DOHH2 (cell line): ENCODE data around the gene SH3RF3.

Experiments used
- H3F3A ChIP-seq: fragments of 200-600 bp; sonication (generic), shearing (Covaris generic); 2 replicates; pipeline ENCODE4 v1.6.0; 2016; ENCODE audit warnings: antibody characterized with exemption, mild to moderate bottlenecking; ENCODE audit not compliant: control insufficient read depth, insufficient read depth
- H3K27ac ChIP-seq: fragments of 200-600 bp; sonication (generic); 2 replicates; pipeline ENCODE4 v1.5.1; 2014; ENCODE audit warnings: low read depth, mild to moderate bottlenecking, low read length, moderate library complexity
- H3K27me3 ChIP-seq: fragments of 200-600 bp; sonication (generic); 2 replicates; pipeline ENCODE4 v1.6.1; 2014; ENCODE audit warnings: mild to moderate bottlenecking, low read length, mixed read lengths; ENCODE audit not compliant: control insufficient read depth
- H3K36me3 ChIP-seq: fragments of 200-600 bp; sonication (generic); 2 replicates; pipeline ENCODE4 v1.6.1; 2014; ENCODE audit warnings: mild to moderate bottlenecking, low read length, moderate library complexity, mixed read lengths; ENCODE audit not compliant: control insufficient read depth
- H3K4me1 ChIP-seq: fragments of 200-600 bp; sonication (generic); 2 replicates; pipeline ENCODE4 v1.6.1; 2014; ENCODE audit warnings: mild to moderate bottlenecking, low read length, mixed read lengths; ENCODE audit not compliant: control insufficient read depth
- H3K4me2 ChIP-seq: fragments of 200-600 bp; sonication (generic); 2 replicates; pipeline ENCODE4 v1.6.0; 2014; ENCODE audit warnings: mild to moderate bottlenecking, low read length, moderate library complexity
- H3K4me3 ChIP-seq: fragments of 200-600 bp; sonication (generic); 2 replicates; pipeline ENCODE4 v1.5.1; 2014; ENCODE audit warnings: mild to moderate bottlenecking, low read length, mixed read lengths
- H3K79me2 ChIP-seq: fragments of 200-600 bp; sonication (generic); 2 replicates; pipeline ENCODE4 v1.6.1; 2014; ENCODE audit warnings: mild to moderate bottlenecking, low read length, mixed read lengths; ENCODE audit not compliant: control insufficient read depth
- H3K9me2 ChIP-seq: fragments of 200-600 bp; sonication (generic); replicated peaks from 2 replicates; pipeline ENCODE4 v1.6.1; 2014; ENCODE audit warnings: mild to moderate bottlenecking, low read length, mixed read lengths; ENCODE audit not compliant: control insufficient read depth
- H3K9me3 ChIP-seq: fragments of 200-600 bp; sonication (generic); 2 replicates; pipeline ENCODE4 v1.6.1; 2014; ENCODE audit warnings: antibody characterized with exemption, low read length, mixed read lengths; ENCODE audit not compliant: control insufficient read depth, insufficient read depth
- H4K20me1 ChIP-seq: fragments of 200-600 bp; sonication (generic); 2 replicates; pipeline ENCODE4 v1.6.0; 2014; ENCODE audit warnings: low read depth, mild to moderate bottlenecking, antibody characterized with exemption, low read length, moderate library complexity; ENCODE audit not compliant: control insufficient read depth, insufficient read depth
- EZH2phosphoT487 ChIP-seq: fragments of 200-600 bp; sonication (generic); IDR thresholded peaks from 2 replicates; pipeline ENCODE4 v1.6.1; 2017; ENCODE audit warnings: borderline replicate concordance, mild to moderate bottlenecking, antibody characterized with exemption, low read length, moderate library complexity, mixed read lengths
- TF ChIP-seq, protein P1 (sequence below): fragments of 200-600 bp; sonication (generic); IDR thresholded peaks from one replicate; pipeline ENCODE4 v1.5.1; 2014; ENCODE audit warnings: antibody characterized with exemption, mild to moderate bottlenecking, low read depth, low read length; ENCODE audit not compliant: poor library complexity, severe bottlenecking

SH3RF3 gene

DNA sequence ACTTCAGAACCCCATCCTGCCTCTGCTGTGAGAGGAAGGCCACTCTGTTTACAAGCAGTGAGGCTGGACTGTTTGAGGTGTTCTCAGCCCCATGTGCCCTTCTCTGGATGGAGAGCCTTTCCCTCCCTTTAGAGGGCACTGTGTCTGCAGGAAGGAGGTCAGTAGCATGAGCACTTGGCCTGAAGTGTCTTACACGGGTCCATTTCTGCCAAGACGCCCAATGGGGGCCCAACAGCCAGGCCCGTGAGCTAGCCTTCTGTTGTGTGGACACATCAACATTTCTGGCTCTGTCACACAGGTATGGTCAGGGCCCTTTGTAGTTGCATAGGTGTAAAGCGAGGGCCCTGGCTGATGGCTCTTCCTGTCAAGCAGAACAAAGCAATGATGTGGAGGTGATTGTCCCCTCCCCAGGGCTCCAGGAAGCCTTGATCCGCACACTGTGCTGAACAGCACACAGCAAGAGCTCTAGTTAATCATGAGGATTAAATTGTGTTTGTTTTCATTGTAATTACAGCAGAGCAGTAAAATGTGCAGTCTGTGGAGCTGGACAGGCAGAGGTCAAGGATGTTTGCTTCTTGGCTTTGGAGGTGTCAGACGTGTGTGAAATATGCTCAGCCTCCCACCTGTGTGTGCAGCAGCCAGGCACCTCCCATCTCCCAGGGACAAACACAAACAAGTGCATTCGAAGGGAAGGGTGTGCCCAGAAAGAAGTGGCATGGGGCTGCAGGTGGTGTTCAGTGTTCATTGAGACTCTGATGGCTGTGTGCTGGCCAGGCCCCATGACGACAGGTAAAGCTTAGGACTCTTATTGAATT lies 132.1 kb downstream of the SH3RF3 start:
- Histone ChIP-seq H3K4me2 (no peak overlapping the region), H3F3A (no peaks in the 10 kb centered on the region), H3K4me1 (peaks cover 18% of the 10 kb centered on the region), H3K79me2 (no peaks in the 10 kb centered on the region), H3K4me3 (no peak overlapping the region), H3K36me3 (no peaks in the 10 kb centered on the region), H3K27me3 (no peaks in the 10 kb centered on the region), H3K9me3 (no peaks in the 10 kb centered on the region), H3K9me2 (no peaks in the 10 kb centered on the region), H4K20me1 (no peaks in the 10 kb centered on the region), H3K27ac (no peak overlapping the region)
- no peak for TF ChIP-seq EZH2phosphoT487
- TF ChIP-seq, protein P1, sequence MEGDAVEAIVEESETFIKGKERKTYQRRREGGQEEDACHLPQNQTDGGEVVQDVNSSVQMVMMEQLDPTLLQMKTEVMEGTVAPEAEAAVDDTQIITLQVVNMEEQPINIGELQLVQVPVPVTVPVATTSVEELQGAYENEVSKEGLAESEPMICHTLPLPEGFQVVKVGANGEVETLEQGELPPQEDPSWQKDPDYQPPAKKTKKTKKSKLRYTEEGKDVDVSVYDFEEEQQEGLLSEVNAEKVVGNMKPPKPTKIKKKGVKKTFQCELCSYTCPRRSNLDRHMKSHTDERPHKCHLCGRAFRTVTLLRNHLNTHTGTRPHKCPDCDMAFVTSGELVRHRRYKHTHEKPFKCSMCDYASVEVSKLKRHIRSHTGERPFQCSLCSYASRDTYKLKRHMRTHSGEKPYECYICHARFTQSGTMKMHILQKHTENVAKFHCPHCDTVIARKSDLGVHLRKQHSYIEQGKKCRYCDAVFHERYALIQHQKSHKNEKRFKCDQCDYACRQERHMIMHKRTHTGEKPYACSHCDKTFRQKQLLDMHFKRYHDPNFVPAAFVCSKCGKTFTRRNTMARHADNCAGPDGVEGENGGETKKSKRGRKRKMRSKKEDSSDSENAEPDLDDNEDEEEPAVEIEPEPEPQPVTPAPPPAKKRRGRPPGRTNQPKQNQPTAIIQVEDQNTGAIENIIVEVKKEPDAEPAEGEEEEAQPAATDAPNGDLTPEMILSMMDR = peak; percentile 20

DNA sequence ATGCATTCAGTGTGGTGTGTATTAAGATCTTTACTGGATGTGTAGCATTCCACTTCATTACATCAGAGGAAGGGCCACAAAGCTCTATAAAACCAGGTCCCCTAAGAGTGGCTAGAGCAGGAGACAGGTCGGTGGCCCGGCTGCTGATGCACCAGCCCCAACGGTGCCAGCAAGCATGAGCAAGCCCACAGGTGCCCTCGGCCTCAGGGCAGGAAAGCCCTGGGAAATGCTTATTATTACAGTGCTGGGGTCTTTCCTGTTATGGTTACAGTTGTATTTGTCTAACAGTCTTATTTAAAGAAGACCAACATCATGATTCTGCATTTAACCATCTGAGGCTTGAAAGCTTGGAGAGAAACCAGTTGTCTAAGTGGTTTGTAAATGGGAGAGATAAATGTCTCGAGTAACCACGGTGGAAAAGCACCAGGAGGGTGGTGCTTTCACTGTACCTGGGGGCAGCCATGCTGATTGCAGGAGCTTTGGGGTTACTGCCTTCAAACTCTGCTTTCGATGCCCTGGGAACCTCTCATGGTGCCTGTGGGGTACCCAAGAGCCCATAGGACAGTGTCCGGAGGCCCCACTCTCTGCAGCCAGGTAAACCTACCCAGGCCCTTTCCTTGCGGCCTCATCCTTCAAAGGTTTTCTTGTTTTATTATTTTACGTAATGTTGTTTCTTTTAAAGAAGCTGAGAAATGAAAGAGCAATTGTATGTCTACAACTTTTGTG lies 133.1 kb downstream of the SH3RF3 start:
- Histone ChIP-seq H3F3A (no peaks in the 10 kb centered on the region), H3K4me2 (no peak overlapping the region), H3K27me3 (no peaks in the 10 kb centered on the region), H4K20me1 (no peaks in the 10 kb centered on the region), H3K36me3 (no peaks in the 10 kb centered on the region), H3K79me2 (no peaks in the 10 kb centered on the region), H3K9me2 (no peaks in the 10 kb centered on the region), H3K4me3 (no peak overlapping the region), H3K9me3 (no peaks in the 10 kb centered on the region), H3K4me1 (peaks cover 8% of the 10 kb centered on the region), H3K27ac (no peak overlapping the region)
- TF ChIP-seq, protein P1 = no peak
- no peak for TF ChIP-seq EZH2phosphoT487

DNA sequence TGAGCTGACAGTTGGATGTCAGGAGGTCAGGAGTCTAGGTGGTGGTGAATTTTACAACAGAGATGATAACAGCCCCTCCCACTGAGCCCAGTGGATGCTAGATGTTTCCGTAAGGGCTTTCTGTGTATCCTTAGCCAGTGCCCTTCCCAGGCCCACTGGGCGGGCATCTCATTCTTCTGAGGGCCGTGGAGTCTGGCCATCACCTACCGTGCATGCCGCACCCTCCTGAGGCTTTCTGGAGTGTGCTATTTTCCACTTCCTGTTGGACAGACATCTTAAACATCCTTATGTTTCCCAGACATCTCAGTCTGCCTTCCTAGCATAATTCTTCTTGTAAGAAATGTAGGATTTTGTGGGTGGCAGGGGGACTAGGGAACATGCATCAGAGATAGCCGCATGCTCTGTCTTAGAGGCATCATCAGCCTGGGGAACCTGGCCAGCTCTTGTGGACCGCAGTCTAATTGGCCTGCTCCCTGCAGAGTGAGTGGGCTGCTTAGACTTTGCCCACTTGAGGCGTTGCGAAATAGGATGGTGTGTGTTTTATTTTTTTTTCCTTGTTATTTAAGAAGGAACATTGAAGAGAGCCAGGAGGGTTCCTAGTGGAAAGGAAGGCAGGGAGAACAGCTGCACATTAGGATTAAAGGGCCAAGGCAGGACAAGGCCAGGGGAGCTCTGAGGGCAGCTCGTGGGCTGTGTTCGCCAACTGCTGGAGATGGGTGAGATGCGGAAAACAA lies 135.8 kb downstream of the SH3RF3 start:
- Histone ChIP-seq H3F3A (no peaks in the 10 kb centered on the region), H3K27ac (no peak overlapping the region), H3K4me3 (no peak overlapping the region), H3K27me3 (no peaks in the 10 kb centered on the region), H3K36me3 (no peaks in the 10 kb centered on the region), H3K4me2 (no peak overlapping the region), H3K9me2 (no peaks in the 10 kb centered on the region), H3K79me2 (no peaks in the 10 kb centered on the region), H3K9me3 (no peaks in the 10 kb centered on the region), H4K20me1 (no peaks in the 10 kb centered on the region), H3K4me1 (no peaks in the 10 kb centered on the region)
- TF ChIP-seq, protein P1 = no peak
